Hepatocyte (in vitro differentiated cells): ENCODE measurements around the gene ARSK.

Experiments used
- EZH2 ChIP-seq: fragments of 200-600 bp; sonication (generic); IDR thresholded peaks from 2 replicates; pipeline ENCODE4 v1.6.1; 2016; ENCODE audit warnings: antibody characterized with exemption, mild to moderate bottlenecking, borderline replicate concordance
- TF ChIP-seq, protein P1 (sequence below): fragments of 200-600 bp; sonication (generic); IDR thresholded peaks from 2 replicates; pipeline ENCODE4 v1.5.1; 2016; ENCODE audit warnings: antibody characterized with exemption, mild to moderate bottlenecking; ENCODE audit not compliant: poor library complexity

DNA sequence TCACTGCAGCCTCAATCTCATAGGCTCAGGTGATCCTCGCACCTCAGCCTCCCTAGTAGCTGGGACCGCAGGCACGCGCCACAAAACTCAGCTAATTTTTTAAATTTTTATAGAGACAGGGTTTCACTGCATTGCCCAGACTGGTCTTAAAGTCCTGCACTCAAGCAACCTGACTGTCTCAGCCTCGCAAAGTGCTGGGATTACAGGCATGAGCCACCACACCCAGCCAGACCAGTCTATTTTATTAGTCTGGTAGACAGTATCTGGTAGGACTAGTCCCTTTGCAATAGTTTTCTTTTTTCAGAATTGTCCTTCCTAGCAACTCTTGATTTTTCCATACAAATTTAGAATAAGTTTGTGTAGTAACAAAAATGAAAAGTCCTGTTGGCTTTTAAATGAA, 50.9 kb downstream of the ARSK start:
- TF ChIP-seq, protein P1, sequence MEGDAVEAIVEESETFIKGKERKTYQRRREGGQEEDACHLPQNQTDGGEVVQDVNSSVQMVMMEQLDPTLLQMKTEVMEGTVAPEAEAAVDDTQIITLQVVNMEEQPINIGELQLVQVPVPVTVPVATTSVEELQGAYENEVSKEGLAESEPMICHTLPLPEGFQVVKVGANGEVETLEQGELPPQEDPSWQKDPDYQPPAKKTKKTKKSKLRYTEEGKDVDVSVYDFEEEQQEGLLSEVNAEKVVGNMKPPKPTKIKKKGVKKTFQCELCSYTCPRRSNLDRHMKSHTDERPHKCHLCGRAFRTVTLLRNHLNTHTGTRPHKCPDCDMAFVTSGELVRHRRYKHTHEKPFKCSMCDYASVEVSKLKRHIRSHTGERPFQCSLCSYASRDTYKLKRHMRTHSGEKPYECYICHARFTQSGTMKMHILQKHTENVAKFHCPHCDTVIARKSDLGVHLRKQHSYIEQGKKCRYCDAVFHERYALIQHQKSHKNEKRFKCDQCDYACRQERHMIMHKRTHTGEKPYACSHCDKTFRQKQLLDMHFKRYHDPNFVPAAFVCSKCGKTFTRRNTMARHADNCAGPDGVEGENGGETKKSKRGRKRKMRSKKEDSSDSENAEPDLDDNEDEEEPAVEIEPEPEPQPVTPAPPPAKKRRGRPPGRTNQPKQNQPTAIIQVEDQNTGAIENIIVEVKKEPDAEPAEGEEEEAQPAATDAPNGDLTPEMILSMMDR = no peak
- no peak for TF ChIP-seq EZH2
